ENCODE results near the gene HLCS. TPM values are rescaled to one million over a fixed set of nuclear protein-coding genes. Genes with fewer than 3 reads are reported as not detected.

Gene HLCS
- total RNA-seq, 2 donors from 2014 or later: 6.9 to 10.0 TPM

GRCh38 chr21:36803051-36803645 is 163.3 kb downstream of the HLCS start:
- H3K27me3 ChIP-seq: no peaks in the 10 kb centered on the region
- DNase-seq (ENCODE audit: low spot score): peak; percentile 5
- no peak overlapping the region for H3K4me3 ChIP-seq
- peaks cover 0 to 13% of the 10 kb centered on the region in 2 donors for H3K9me3 ChIP-seq
- no peaks in the 10 kb centered on the region for H3K4me1 ChIP-seq
- no peaks in the 10 kb centered on the region for H3K36me3 ChIP-seq
- no peak for TF ChIP-seq CTCF (IDR thresholded peaks at IDR 0.05)
- H3K27ac ChIP-seq: no peak overlapping the region

GRCh38 chr21:36800734-36801133 is 165.7 kb downstream of the HLCS start:
- no peak overlapping the region for H3K27ac ChIP-seq
- no peaks in the 10 kb centered on the region for H3K27me3 ChIP-seq
- H3K4me1 ChIP-seq: no peaks in the 10 kb centered on the region
- H3K4me3 ChIP-seq: no peak overlapping the region
- no peaks in the 10 kb centered on the region for H3K36me3 ChIP-seq
- TF ChIP-seq CTCF (IDR thresholded peaks at IDR 0.05): no peak
- H3K9me3 ChIP-seq: peaks cover 0 to 31% of the 10 kb centered on the region in 2 donors
- DNase-seq (ENCODE audit: low spot score): no peak

GRCh38 chr21:36799869-36800268 is 166.6 kb downstream of the HLCS start:
- DNase-seq (ENCODE audit: low spot score): no peak
- TF ChIP-seq CTCF (IDR thresholded peaks at IDR 0.05): no peak
- no peaks in the 10 kb centered on the region for H3K27me3 ChIP-seq
- H3K4me3 ChIP-seq: no peak overlapping the region
- H3K4me1 ChIP-seq: no peaks in the 10 kb centered on the region
- no peaks in the 10 kb centered on the region for H3K36me3 ChIP-seq
- peaks cover 0 to 32% of the 10 kb centered on the region in 2 donors for H3K9me3 ChIP-seq
- H3K27ac ChIP-seq: no peak overlapping the region

GRCh38 chr21:36798491-36798890 is 168.0 kb downstream of the HLCS start:
- H3K4me3 ChIP-seq: no peak overlapping the region
- peaks cover 0 to 32% of the 10 kb centered on the region in 2 donors for H3K9me3 ChIP-seq
- H3K36me3 ChIP-seq: no peaks in the 10 kb centered on the region
- H3K27ac ChIP-seq: no peak overlapping the region
- no peak for DNase-seq (ENCODE audit: low spot score)
- no peak for TF ChIP-seq CTCF (IDR thresholded peaks at IDR 0.05)
- H3K4me1 ChIP-seq: no peaks in the 10 kb centered on the region
- H3K27me3 ChIP-seq: no peaks in the 10 kb centered on the region

- DNase-seq (ENCODE audit: low spot score): no peak
- no peaks in the 10 kb centered on the region for H3K27me3 ChIP-seq
- H3K4me1 ChIP-seq: no peaks in the 10 kb centered on the region
- no peaks in the 10 kb centered on the region for H3K36me3 ChIP-seq
- peaks cover 0 to 32% of the 10 kb centered on the region in 2 donors for H3K9me3 ChIP-seq
- H3K27ac ChIP-seq: no peak overlapping the region
- H3K4me3 ChIP-seq: no peak overlapping the region
- TF ChIP-seq CTCF (IDR thresholded peaks at IDR 0.05): no peak
These were observed 170.4 kb downstream of the HLCS start for GRCh38 chr21:36796070-36796469.

GRCh38 chr21:36792505-36792967 is 173.9 kb downstream of the HLCS start:
- H3K4me3 ChIP-seq: no peak overlapping the region

More at GRCh38 chr21:36792505-36792967, 173.9 kb downstream of the HLCS start:
- H3K9me3 ChIP-seq: peaks cover 0 to 13% of the 10 kb centered on the region in 2 donors
- H3K4me1 ChIP-seq: no peaks in the 10 kb centered on the region
- no peak overlapping the region for H3K27ac ChIP-seq
- TF ChIP-seq CTCF (IDR thresholded peaks at IDR 0.05): no peak
- H3K27me3 ChIP-seq: no peaks in the 10 kb centered on the region
- H3K36me3 ChIP-seq: no peaks in the 10 kb centered on the region
- DNase-seq (ENCODE audit: low spot score): peak; percentile 23

Data from right atrium auricular region (tissue), 2 donors.